ENCODE data around the gene TSHZ2.

Gene TSHZ2

GRCh38 chr20:53216478-53216855, 244.3 kb downstream of the TSHZ2 start:
- DNase-seq = no peak

DNA sequence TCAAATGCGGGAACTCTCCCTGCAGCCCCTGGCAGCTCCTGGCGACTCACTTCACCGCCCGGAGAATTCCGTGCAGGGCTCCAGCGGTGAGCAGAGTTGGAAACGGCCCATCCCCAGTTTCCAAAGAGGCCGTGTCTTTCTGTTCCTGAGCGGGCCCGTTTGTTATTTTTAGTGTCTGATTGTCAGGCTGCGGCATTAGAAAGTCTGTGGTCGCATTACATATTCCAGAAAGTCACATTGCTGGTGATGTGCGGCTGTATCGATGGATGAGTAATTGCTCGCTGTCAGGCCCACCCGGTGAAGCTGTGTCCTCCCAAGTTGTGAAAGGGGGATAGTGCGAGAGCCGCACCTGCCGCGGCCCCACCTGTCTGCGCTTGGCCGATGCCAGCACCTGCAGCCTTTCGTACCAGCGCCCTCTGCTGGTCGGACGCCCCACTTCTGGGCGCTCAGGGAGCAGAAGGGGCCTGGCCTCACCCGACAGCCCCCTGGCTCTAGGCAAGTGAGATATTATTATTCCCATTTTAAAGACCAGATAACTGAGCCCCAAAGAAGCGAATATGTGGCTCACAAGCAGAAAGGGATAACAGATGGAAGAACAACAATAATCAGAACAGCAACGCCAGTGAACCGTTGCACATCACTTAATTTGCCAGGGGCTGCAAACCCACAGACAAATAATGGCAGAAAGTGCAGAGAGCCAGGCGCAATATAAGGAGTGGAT, 244.9 kb downstream of the TSHZ2 start:
- DNase-seq = no peak

DNA sequence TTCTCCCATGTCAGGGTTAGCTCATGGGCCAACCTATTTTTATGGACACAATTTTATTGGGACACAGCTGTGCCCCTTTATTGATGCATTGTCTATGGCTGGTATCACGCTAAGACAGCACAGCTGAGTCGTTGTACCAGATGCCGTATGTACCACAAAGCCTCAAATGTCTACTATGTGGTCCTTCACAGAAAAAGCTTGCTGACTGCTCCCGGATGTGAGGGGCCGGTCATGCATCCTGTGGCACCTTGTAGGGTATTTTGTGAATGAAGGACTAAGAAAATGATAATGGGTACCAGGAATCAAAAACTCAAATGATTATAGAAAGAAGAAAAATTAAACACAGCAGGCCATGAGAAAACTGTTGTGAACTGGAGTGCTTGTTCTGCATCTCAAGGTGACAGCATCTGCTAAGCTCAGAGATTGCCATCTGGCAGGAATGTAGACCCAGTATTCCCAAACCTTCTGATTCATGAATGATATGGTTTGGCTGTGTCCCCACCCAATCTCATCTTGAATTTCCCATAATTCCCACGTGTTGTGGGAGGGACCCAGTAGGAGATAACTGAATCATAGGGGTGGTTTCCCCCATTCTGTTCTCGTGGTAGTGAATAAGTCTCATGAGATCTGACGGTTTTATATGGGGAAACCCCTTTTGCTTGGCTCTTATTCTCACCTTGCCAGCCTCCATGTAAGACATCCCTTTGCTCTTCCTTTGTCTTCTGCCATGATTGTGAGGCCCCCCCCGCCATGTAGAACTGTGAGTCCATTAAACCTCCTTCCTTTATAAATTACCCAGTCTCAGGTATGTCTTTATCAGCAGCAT, 248.5 kb downstream of the TSHZ2 start:
- DNase-seq = no peak

DNA sequence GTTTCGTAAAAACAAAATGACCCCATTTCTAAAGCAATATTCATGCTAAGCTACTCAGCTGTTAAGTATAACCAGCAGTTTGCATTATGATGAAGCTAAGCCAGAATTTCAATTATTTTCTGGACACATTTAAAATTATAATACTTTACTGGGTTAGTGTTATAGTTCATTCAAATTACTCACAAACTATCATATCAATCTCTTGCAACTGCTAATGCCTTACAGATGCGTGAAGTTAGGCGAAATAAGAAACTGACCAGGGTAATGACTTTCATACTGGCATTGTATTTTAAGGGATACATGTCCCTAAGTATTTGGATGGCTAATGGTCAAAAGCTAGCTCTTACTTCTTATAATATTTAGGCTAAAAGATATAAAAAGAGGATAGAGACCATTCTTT, 249.6 kb downstream of the TSHZ2 start:
- DNase-seq = no peak

- no peak for DNase-seq
Measured at GRCh38 chr20:53222416-53222815, 250.3 kb downstream of the TSHZ2 start.

DNA sequence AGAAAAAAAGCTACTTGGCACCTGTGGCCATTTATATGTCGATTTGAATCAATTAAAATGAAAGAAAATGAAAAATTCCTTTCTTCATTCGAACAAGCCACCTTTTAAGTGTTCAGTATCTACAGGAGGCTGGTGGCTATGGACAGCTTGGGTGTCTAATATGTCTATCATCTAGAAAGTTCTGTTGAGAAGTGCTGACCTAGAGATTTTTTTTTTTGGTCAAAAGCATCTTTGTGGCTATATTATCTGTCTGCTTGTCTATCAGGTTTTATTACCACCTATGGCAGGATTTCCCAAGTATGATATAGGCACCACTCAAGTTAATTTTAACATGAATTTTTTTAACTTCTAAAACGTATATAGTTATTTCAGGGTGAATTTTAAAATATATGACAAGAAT, 250.8 kb downstream of the TSHZ2 start:
- DNase-seq = no peak

GRCh38 chr20:53223626-53224172, 251.5 kb downstream of the TSHZ2 start:
- no peak for DNase-seq

GRCh38 chr20:53224851-53225250, 252.7 kb downstream of the TSHZ2 start:
- DNase-seq = no peak

GRCh38 chr20:53226826-53227225, 254.7 kb downstream of the TSHZ2 start:
- no peak for DNase-seq

DNA sequence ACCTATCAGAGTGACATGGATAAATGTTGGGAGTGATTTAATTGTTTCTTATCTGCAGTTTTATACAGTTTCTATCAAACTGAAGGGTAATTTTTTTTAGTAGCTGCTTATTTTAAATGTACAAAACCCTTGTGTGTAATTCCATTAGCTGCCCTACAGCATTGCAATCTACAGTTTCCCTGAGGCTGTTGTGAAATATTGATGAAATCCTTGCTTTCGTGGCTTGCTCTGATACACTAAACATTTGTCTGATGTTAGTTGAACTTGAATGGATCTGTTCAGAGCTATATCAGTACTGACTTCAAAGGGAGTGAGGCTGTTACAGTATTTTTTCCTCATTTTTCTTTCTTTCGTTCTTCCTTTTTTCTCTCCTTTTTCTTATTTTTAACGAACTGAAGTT, 255.4 kb downstream of the TSHZ2 start:
- DNase-seq = no peak

- no peak for DNase-seq
Measured at GRCh38 chr20:53231061-53231460, 258.9 kb downstream of the TSHZ2 start.

- no peak for DNase-seq
Measured at GRCh38 chr20:53237461-53237860, 265.3 kb downstream of the TSHZ2 start.

- no peak for DNase-seq
Measured at GRCh38 chr20:53238121-53238660, 266.0 kb downstream of the TSHZ2 start.

- DNase-seq = no peak
Measured at GRCh38 chr20:53243152-53243551, 271.0 kb downstream of the TSHZ2 start.

DNA sequence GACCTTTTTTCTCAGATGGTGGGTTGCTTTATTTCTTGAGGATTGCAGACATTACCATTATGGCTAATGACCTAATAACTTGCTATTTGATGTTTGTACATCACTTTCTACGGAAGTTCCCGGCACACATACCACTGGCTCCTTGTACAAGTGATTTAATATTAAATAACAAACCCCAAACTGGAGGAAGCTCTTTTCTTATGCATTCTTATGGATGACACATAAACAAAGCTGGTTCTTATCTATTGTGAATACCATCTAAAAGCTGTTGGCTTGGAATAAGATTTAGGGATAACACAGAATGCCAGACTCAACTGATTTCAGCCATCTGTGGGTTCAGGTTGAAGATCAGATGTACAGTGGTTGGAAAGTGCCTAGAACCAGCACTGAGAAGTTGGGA, 272.6 kb downstream of the TSHZ2 start:
- DNase-seq = no peak

DNA sequence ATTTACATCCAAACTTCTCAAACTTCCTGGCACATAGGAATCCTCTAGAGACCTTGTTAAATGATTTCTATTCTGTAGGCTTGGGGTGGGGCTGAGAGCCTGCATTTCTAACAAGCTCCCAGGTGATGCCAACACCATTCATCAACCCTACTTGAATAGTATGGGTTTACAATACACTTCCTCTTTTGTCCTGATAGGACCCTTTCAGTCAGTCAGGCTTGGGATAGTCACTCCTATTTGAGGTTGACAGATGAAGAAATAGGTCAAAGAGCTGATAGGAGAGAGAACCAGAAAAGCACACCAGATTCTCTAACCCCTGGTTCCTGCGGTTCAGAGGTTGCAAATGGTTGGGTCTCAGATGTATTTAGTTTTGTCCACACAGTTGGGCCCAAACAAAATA, 273.4 kb downstream of the TSHZ2 start:
- DNase-seq = no peak

GRCh38 chr20:53247468-53248103, 275.4 kb downstream of the TSHZ2 start:
- no peak for DNase-seq

GRCh38 chr20:53250456-53250855, 278.3 kb downstream of the TSHZ2 start:
- no peak for DNase-seq

- DNase-seq = no peak
Measured at GRCh38 chr20:53252002-53252401, 279.8 kb downstream of the TSHZ2 start.

- no peak for DNase-seq
Measured at GRCh38 chr20:53253668-53254067, 281.5 kb downstream of the TSHZ2 start.

- no peak for DNase-seq
Measured at GRCh38 chr20:53255102-53255710, 283.0 kb downstream of the TSHZ2 start.

DNA sequence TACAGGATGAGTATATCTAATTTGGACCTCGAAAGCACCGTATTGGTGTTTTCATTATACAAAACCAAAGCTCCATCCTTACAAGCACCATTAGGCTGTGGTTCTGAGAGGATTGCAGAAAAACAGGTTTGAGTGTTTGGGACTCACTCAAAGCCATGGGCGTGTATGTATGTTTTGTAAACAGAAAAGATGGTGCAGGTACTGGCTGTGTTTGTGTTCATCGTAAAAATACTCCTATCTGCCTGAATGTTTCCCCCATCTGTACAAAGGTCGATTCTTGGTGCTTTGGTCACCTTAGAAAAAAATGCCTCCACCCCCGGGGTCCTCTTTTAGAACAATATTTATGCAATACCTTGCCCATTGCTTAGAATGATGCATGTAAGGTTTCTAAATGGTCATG, 286.6 kb downstream of the TSHZ2 start:
- no peak for DNase-seq

DNA sequence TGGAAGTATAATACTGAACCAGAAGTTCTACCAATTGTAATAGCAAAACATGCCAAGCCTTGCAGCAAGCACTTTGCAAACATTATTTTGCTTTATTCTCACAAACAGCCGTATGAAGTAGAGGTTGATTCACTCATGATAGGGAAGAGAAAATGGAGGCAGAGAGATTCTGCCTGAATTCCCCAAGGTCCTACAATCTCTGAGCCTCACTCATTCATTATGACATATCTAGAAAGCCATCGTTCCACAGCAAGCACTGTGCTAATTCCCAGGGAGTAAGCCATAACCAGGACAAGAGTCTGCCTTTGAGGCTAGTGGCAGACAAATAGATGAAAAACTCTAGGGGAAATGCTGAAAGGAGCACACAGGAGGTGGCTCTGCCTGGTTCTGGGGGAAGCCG, 288.0 kb downstream of the TSHZ2 start:
- DNase-seq = no peak
